GM20431 (cell line): Measurements from ENCODE around the gene KPNA4.
"Not testable (repeated sequence)": the region's sequence is repeated elsewhere in the genome, so short reads cannot be mapped to it uniquely, and the experiment has no call there.

Source experiments
- in situ Hi-C: fragments of 300-500 bp; cut with MseI, MboI; formaldehyde crosslinking; loops from one replicate; pipeline ENCODE4 v1.15.0; 2020; ENCODE audit warnings: low sequenced_read_pairs; ENCODE audit not compliant: unreplicated experiment

KPNA4 gene

GRCh38 chr3:160574636-160575035 lies 9.3 kb upstream of the KPNA4 start:
- in situ Hi-C loops: no loop called here

- in situ Hi-C loops: not testable (repeated sequence)
Observed at GRCh38 chr3:160573955-160574525, 8.7 kb upstream of the KPNA4 start.

DNA sequence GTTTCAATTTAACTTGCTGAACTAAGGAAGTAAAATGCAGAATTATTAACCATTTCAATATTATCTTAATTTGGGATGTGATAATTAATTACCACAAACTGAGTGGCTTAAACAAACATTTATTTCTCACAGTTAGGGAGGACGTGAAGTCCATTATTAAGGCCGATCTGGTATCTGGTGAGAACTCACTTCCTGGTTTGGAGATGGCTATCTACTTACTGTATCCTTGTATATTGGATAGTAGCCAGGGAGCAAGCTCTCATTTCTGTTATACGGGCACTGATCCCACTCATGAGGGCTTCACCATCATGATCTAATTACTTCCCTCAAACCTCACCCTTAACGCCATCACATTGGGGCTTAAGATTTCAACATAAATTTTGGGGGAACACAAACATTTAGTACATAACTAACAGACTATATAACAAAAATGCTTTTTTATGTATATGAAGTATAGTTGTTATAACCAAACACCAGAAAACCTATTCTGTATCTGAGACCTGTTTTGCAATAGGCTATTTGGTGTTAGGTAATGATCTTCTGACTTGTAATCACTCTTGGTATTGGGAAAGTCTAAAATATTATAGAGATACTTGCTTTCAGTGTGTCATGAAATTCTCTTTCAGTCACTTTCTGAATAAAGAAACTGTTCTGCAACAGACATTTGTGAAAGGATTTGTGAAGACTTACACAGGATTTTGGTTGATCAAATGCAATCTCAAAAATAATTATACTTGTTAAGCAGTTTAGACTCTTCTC lies 4.7 kb upstream of the KPNA4 start:
- in situ Hi-C loops: no loop called here

- in situ Hi-C loops: no loop called here
Observed at GRCh38 chr3:160568989-160569388, 3.6 kb upstream of the KPNA4 start.

GRCh38 chr3:160567774-160568173 lies 2.4 kb upstream of the KPNA4 start:
- in situ Hi-C loops: no loop called here

- in situ Hi-C loops: no loop called here
Observed at GRCh38 chr3:160566499-160566898, 1.1 kb upstream of the KPNA4 start.

DNA sequence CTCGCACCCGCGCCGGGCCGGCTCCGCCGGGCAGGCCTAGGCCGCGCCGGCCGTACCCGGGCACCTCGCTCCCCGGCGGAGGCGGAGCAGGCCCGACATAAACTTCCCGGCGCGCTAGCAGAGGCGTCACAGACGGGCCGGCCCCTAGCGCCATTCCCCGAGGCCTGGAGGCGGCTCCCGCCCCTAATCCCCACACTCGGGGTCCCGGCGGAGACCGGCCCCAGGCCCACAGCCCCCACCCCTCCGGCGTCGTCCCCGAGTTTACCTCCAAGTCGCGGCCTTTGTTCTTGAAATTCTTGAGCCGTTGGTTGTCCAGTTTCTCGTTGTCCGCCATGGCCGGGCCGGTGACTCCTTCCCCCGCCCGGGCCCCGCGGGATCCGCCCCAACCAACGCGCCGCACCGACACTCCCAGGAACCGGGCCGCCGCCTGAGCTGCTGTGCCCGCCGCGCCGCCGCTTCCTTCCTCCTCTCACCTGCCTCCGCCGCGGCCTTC lies 376 bp downstream of the KPNA4 start:
- in situ Hi-C loops: no loop called here

DNA sequence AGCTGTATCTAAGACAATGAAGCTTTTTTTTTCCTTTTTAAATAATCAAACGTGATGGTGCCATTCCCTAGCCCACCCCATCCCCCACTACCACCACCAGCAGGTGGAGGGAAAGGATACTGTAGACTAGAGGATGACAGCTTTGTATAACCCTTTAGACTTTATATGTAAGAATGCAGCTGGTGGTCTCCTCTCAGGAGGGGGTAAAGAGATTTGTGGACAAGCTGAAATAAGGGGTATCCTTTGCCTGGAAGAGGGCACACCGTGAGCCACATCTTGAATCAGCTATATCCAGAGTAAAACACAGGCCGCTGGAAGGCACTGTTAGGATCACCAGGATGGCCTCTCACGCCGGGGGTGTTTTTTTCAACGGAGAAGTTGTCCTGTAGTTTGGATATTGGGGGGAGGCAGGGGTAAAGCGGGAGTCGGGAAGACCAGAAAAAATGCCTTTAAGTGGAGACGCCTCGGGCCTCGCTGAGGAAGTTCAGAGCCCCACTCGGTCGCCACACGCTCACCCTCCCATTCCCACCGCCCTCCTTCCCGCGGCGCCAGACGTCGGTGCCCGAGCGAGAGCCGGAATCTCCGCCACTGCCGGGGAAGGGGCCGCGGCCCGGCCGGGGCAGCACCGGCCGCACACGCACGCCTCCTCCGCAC lies 986 bp downstream of the KPNA4 start:
- in situ Hi-C loops: no loop called here

- in situ Hi-C loops: no loop called here
Observed at GRCh38 chr3:160562952-160563351, 2.4 kb downstream of the KPNA4 start.

GRCh38 chr3:160557571-160557970 lies 7.8 kb downstream of the KPNA4 start:
- in situ Hi-C loops: no loop called here

- in situ Hi-C loops: no loop called here
Observed at GRCh38 chr3:160556141-160556540, 9.2 kb downstream of the KPNA4 start.

GRCh38 chr3:160554980-160555379 lies 10.4 kb downstream of the KPNA4 start:
- in situ Hi-C loops: no loop called here

DNA sequence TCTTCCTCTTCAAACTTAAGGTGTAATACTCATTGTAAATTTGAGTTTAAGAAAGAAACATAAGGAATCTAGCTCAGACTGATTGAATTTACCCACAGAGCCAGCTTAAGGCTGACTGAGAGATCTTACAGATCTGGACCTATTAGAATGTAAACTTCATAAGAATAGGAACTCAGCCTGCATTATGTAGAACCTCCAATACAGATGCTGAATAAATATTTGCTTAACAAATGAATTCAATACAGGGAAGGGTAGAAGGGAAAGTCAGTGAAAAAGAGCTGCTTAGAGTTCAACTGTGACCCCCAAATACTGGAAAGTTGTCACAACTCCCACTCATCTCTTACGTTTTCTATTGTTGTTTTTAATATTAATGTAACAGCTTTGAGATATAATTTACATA lies 11.5 kb downstream of the KPNA4 start:
- in situ Hi-C loops: no loop called here

GRCh38 chr3:160546727-160547126 lies 18.6 kb downstream of the KPNA4 start:
- in situ Hi-C loops: no loop called here

- in situ Hi-C loops: no loop called here
Observed at GRCh38 chr3:160545504-160545871, 19.9 kb downstream of the KPNA4 start.

DNA sequence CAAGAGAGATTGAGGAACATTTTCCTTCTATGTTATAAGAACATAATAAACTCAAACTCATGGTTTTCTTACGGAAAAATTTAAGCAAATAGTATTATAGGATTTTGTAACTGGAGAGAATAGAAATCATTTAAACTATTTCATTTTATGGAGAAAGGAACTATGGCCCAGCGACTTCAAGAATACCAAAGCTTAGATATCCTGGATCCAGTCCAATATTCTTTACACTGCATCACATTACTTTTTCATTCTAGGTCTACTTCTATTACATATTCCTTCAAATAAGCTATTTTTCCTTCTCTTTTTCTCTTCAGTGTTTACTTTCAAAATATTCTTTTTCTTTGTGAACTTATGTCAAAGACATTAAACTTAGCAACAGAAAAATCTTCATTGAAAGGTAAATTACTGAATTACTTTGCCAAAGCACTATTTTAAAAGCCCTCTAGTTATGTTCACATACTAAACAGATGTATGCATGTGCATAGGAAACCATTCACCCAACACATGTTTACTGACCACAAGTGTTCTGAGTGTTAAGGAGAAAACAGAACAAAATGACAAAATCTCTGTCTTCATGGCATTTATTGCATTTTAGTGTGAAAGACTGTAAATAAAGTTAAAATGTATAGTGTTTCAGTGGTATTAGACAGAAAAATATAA lies 20.4 kb downstream of the KPNA4 start:
- in situ Hi-C loops: no loop called here

DNA sequence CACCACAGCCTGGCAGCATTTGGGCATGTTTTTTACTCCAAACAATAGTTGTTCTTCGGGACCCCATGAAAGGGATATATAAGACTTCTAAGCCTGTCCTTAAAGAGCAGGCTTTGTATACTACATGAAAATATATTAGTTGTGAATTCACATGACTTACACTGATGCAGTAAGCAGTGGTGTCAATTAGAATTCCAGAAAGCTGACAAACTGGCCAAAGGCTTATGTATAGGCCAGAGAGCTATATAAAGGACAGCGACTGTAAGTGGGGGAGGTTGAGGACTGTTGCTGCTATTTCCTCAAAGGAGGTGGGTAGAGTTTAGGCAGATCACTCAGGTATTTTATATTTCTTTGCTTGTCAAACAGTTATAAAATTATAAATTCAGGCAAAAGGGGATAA lies 24.8 kb downstream of the KPNA4 start:
- in situ Hi-C loops: no loop called here

DNA sequence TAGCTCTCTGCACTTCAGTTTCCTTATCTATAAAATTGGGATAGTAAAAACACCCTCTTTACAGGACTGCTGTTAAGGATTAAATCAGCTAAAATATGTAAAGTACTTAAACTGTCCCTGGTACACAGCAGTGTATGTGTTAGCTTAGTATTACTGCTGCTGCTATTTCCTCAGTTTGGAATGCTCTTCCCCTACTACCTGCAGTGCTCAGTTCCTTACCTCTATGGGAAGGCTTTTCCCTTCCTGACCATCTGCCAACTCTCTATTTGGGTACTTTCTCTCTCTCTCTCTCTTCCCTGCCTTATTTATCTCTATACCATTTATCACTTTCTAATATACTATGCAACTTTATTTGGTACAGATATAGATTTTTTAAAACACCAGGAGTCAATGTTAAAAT lies 26.5 kb downstream of the KPNA4 start:
- in situ Hi-C loops: no loop called here

GRCh38 chr3:160537729-160538128 lies 27.6 kb downstream of the KPNA4 start:
- in situ Hi-C loops: no loop called here

- in situ Hi-C loops: no loop called here
Observed at GRCh38 chr3:160532371-160532770, 33.0 kb downstream of the KPNA4 start.

GRCh38 chr3:160531311-160531710 lies 34.1 kb downstream of the KPNA4 start:
- in situ Hi-C loops: no loop called here
